Activated CD8-positive, alpha-beta T cell treated with anti-CD3 and anti-CD28 coated beads for 36 hours (primary cell): ENCODE results near the gene VPS35L. TPM values are rescaled to one million over a fixed set of nuclear protein-coding genes. Genes with fewer than 3 reads are reported as not detected.
"Not testable (repeated sequence)": the region's sequence is repeated elsewhere in the genome, so short reads cannot be mapped to it uniquely, and the experiment has no call there.

Source experiments
- ATAC-seq: fragments of 200-7000 bp; cut with Tn5 transposase; one replicate; pipeline ENCODE4 v1.10.0; 2021; ENCODE audit warnings: mild to moderate bottlenecking, moderate library complexity
- CTCF ChIA-PET: fragments of 350-600 bp; sonication (Branson Sonifier 250); formaldehyde crosslinking; loops from one replicate; lab custom pipeline; 2021; ENCODE audit warnings: antibody characterized with exemption; lab: Charles Lee
- POLR2A ChIA-PET: fragments of 350-600 bp; sonication (Branson Sonifier 250); formaldehyde crosslinking; loops from one replicate; lab custom pipeline; 2021; ENCODE audit warnings: antibody characterized with exemption; lab: Charles Lee
- DNase-seq: peaks from one replicate; pipeline ENCODE4 v3.0.0-alpha.2; 2020
- H3K27ac Mint-ChIP-seq: one replicate; pipeline ENCODE4 v1.8.0; 2021; ENCODE audit warnings: mild to moderate bottlenecking, mixed read lengths
- H3K27me3 Mint-ChIP-seq: one replicate; pipeline ENCODE4 v1.8.0; 2021; ENCODE audit warnings: mixed read lengths
- H3K36me3 Mint-ChIP-seq: one replicate; pipeline ENCODE4 v1.8.0; 2021; ENCODE audit warnings: low read depth, mixed read lengths
- H3K4me1 Mint-ChIP-seq: one replicate; pipeline ENCODE4 v1.8.0; 2021; ENCODE audit warnings: low read depth, mixed read lengths
- H3K4me3 Mint-ChIP-seq: one replicate; pipeline ENCODE4 v1.8.0; 2021; ENCODE audit warnings: mild to moderate bottlenecking, moderate library complexity, mixed read lengths
- H3K9me3 Mint-ChIP-seq: one replicate; pipeline ENCODE4 v1.8.0; 2021; ENCODE audit warnings: mixed read lengths
- intact Hi-C: fragments of 100-400 bp; cut with micrococcal nuclease; formaldehyde crosslinking; loops from one replicate; pipeline ENCODE4 v1.10.0; 2022
- total RNA-seq, 2 experiments: library from RNA; stranded (reverse); gene quantifications; one replicate each; pipeline ENCODE4 v1.2.3, GENCODE V29; 2021
- TF ChIP-seq, protein P1 (sequence below): fragments of 200-600 bp; IDR thresholded peaks from one replicate; pipeline ENCODE4 v1.8.0; 2022; ENCODE audit warnings: antibody characterized with exemption, mild to moderate bottlenecking

Gene VPS35L
- total RNA-seq, 2 experiments from 2014 or later = 32.1 to 34.8 TPM

DNA sequence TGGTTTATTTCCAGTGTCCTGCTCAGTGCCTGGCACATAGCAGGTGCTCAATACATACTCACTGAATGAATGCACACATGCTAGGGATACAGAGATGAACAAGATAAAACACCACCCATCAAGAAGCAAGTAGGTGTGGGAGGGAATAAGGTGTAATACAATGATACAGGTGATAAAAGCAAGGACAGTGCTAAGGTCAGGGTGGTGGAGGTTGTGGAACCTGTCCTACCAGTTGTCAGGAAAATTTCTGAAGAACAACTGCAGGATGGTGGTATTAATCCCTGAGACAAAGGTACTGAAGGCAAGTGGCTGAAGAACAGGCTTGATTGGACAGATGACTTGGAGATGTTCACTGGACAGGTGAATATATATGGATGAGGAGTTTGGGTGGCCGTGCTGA is 160.7 kb downstream of the VPS35L start:
- Mint-ChIP-seq H3K9me3 (no peaks in the 10 kb centered on the region), H3K36me3 (peaks cover 32% of the 10 kb centered on the region), H3K27ac (no peak overlapping the region), H3K4me3 (peak overlapping the region; percentile 95), H3K4me1 (peaks cover 20% of the 10 kb centered on the region), H3K27me3 (no peaks in the 10 kb centered on the region)
- ATAC-seq (no peak), DNase-seq (no peak)
- ChIA-PET CTCF (interaction anchor here (0.7 kb wide), 1 partner anchor 170 kb away, joined by 4 read pairs; no protein-coding TSS in a partner anchor), POLR2A (no interaction called here)
- TF ChIP-seq, protein P1, sequence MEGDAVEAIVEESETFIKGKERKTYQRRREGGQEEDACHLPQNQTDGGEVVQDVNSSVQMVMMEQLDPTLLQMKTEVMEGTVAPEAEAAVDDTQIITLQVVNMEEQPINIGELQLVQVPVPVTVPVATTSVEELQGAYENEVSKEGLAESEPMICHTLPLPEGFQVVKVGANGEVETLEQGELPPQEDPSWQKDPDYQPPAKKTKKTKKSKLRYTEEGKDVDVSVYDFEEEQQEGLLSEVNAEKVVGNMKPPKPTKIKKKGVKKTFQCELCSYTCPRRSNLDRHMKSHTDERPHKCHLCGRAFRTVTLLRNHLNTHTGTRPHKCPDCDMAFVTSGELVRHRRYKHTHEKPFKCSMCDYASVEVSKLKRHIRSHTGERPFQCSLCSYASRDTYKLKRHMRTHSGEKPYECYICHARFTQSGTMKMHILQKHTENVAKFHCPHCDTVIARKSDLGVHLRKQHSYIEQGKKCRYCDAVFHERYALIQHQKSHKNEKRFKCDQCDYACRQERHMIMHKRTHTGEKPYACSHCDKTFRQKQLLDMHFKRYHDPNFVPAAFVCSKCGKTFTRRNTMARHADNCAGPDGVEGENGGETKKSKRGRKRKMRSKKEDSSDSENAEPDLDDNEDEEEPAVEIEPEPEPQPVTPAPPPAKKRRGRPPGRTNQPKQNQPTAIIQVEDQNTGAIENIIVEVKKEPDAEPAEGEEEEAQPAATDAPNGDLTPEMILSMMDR = no peak
- intact Hi-C loops = loop anchor here (5.0 kb wide), 1 partner anchor 159 kb away; the partner anchor contains the start of gene VPS35L

- CTCF ChIA-PET, H3K9me3 Mint-ChIP-seq, DNase-seq, H3K27ac Mint-ChIP-seq, ATAC-seq, H3K27me3 Mint-ChIP-seq: not testable (repeated sequence)
- Mint-ChIP-seq H3K4me3 (peak overlapping the region; percentile 95), H3K4me1 (peaks cover 20% of the 10 kb centered on the region), H3K36me3 (peaks cover 28% of the 10 kb centered on the region)
- intact Hi-C loops = loop anchor here (5.0 kb wide), 1 partner anchor 159 kb away; the partner anchor contains the start of gene VPS35L
- POLR2A ChIA-PET = interaction anchor here (1.1 kb wide), 1 partner anchor 10 kb away, joined by 3 read pairs; no protein-coding TSS in a partner anchor
These were observed 161.2 kb downstream of the VPS35L start for GRCh38 chr16:19716728-19717127.

DNA sequence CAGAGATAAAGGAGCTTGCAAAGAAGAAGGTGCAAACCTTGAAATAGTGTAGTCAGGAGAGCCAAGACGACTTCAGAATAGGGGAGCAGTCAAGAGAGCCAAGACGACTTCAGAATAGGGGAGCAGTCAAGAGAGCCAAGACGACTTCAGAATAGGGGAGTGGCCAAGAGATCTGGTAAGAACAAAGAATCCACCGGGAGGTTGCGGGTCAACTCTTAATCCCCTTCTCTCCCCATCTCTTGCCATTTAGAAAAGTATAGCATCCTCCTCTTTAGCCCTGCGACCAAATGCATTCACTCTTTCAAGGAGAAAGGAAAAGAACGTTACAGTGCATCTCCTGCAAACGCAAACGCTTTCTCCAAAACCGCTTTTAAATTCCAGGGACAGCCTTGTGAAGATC is 161.8 kb downstream of the VPS35L start:
- TF ChIP-seq, protein P1 = no peak
- H3K36me3 Mint-ChIP-seq = peaks cover 25% of the 10 kb centered on the region

GRCh38 chr16:19717741-19718623 is 162.5 kb downstream of the VPS35L start, which contains the start of the genes IQCK and KNOP1:
TSS of gene IQCK (plus strand) at chr16:19718271. CDS start at chr16:19718307, 36 bp downstream.
TSS of gene KNOP1 (minus strand) at chr16:19718227. CDS start at chr16:19715035, 3,192 bp downstream.
- intact Hi-C loops = loop anchor here (5.0 kb wide), 1 partner anchor 161 kb away; the partner anchor contains the start of gene VPS35L
- TF ChIP-seq, protein P1 = no peak
- DNase-seq (peak; percentile 91), ATAC-seq (peak; percentile 93)
- POLR2A ChIA-PET = interaction anchor here (0.7 to 1.7 kb wide), 7 partner anchors 8 to 166 kb away, joined by 3 to 7 read pairs (median 3); no protein-coding TSS in a partner anchor
- Mint-ChIP-seq H3K4me3 (peak within 1 kb of the TSS; percentile 95), H3K4me1 (peaks cover 20% of the 10 kb centered on the region), H3K27ac (peak within 1 kb of the TSS; percentile 88), H3K36me3 (peaks cover 25% of the 10 kb centered on the region), H3K27me3 (no peaks in the 10 kb centered on the region), H3K9me3 (no peaks in the 10 kb centered on the region)
- CTCF ChIA-PET = interaction anchor here (0.6 to 1.2 kb wide), 4 partner anchors 117 to 168 kb away, joined by 3 to 4 read pairs (median 4); partner anchors contain the start of gene VPS35L

More for the DNA sequence above, 161.8 kb downstream of the VPS35L start:
- H3K27me3 Mint-ChIP-seq = no peaks in the 10 kb centered on the region
- POLR2A ChIA-PET = interaction anchor here (1.1 to 1.7 kb wide), 3 partner anchors 11 to 40 kb away, joined by 3 to 7 read pairs (median 3); no protein-coding TSS in a partner anchor
- H3K27ac Mint-ChIP-seq = peak overlapping the region; percentile 88
- H3K4me3 Mint-ChIP-seq = peak overlapping the region; percentile 95
- CTCF ChIA-PET = interaction anchor here (1.0 to 1.1 kb wide), 2 partner anchors 162 to 169 kb away, joined by 3 to 4 read pairs; partner anchors contain the start of gene VPS35L
- intact Hi-C loops = loop anchor here (5.0 kb wide), 1 partner anchor 160 kb away; the partner anchor contains the start of gene VPS35L
- DNase-seq (no peak), ATAC-seq (no peak)
- H3K9me3 Mint-ChIP-seq = no peaks in the 10 kb centered on the region
- peaks cover 20% of the 10 kb centered on the region for H3K4me1 Mint-ChIP-seq

DNA sequence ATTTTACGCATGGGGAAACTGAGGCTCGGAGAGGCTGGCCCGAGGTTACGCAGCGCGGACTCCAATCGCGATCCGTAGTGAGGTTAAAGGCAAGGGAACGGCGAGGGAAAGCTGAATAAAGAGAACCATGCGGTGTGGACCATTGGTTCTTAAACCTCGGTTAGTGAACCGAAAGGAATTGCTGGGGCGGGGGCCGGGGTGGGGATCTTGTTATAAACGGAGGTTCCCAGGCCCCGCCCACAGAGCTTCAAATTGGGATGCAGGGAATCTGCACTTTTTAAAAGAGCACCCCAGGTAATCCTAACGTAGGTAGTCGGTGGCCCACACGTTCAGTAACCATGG is 163.1 kb downstream of the VPS35L start:
- Mint-ChIP-seq H3K27me3 (no peaks in the 10 kb centered on the region), H3K4me3 (peak overlapping the region; percentile 95), H3K27ac (peak overlapping the region; percentile 37), H3K36me3 (peaks cover 21% of the 10 kb centered on the region), H3K4me1 (peaks cover 18% of the 10 kb centered on the region), H3K9me3 (no peaks in the 10 kb centered on the region)
- intact Hi-C loops = loop anchor here (5.0 kb wide), 1 partner anchor 161 kb away; the partner anchor contains the start of gene VPS35L
- ATAC-seq (no peak), DNase-seq (peak; percentile 28)
- TF ChIP-seq, protein P1 = no peak
- ChIA-PET POLR2A (interaction anchor here (0.7 to 1.7 kb wide), 6 partner anchors 8 to 165 kb away, joined by 3 to 7 read pairs (median 3); no protein-coding TSS in a partner anchor), CTCF (interaction anchor here (0.6 to 1.2 kb wide), 4 partner anchors 118 to 168 kb away, joined by 3 to 4 read pairs (median 4); partner anchors contain the start of gene VPS35L)
